Activated CD4-positive, alpha-beta T cell treated with anti-CD3 and anti-CD28 coated beads for 1 hour (primary cell): ENCODE measurements around the gene SLC19A1.
A peak's percentile ranks its signal among the peaks of the same experiment; 100 is the strongest.

ENCODE experiments used
- DNase-seq: peaks from one replicate; pipeline ENCODE4 v3.0.0-alpha.2; 2020

Gene SLC19A1

GRCh38 chr21:45542242-45542666 lies at the start of gene SLC19A1:
Gene SLC19A1 (minus strand): TSS chr21:45542440. CDS start chr21:45537959, 4,481 bp downstream.
- peak; percentile 59 for DNase-seq

- DNase-seq = no peak
Observed at GRCh38 chr21:45591619-45592207, 49.5 kb upstream of the SLC19A1 start.

- no peak for DNase-seq
Observed at GRCh38 chr21:45590726-45591618, 48.7 kb upstream of the SLC19A1 start.

GRCh38 chr21:45590246-45590725 lies 48.0 kb upstream of the SLC19A1 start:
- peak; percentile 73 for DNase-seq

- DNase-seq = no peak
Observed at GRCh38 chr21:45589686-45590245, 47.5 kb upstream of the SLC19A1 start.

GRCh38 chr21:45588871-45589491 lies 46.7 kb upstream of the SLC19A1 start:
- DNase-seq = no peak

- DNase-seq = no peak
Observed at GRCh38 chr21:45588086-45588825, 46.0 kb upstream of the SLC19A1 start.

- DNase-seq = no peak
Observed at GRCh38 chr21:45586289-45586858, 44.1 kb upstream of the SLC19A1 start.

GRCh38 chr21:45584786-45585185 lies 42.5 kb upstream of the SLC19A1 start:
- DNase-seq = no peak

- DNase-seq = peak; percentile 0
Observed at GRCh38 chr21:45583831-45584509, 41.7 kb upstream of the SLC19A1 start.

- peak; percentile 1 for DNase-seq
Observed at GRCh38 chr21:45582128-45582527, 39.9 kb upstream of the SLC19A1 start.

- DNase-seq = peak; percentile 4
Observed at GRCh38 chr21:45581322-45581712, 39.1 kb upstream of the SLC19A1 start.

- DNase-seq = peak; percentile 2
Observed at GRCh38 chr21:45580576-45581321, 38.5 kb upstream of the SLC19A1 start.

GRCh38 chr21:45580181-45580575 lies 37.9 kb upstream of the SLC19A1 start:
- no peak for DNase-seq

GRCh38 chr21:45579383-45580180 lies 37.3 kb upstream of the SLC19A1 start:
- DNase-seq = peak; percentile 3

GRCh38 chr21:45578811-45579381 lies 36.7 kb upstream of the SLC19A1 start:
- peak; percentile 1 for DNase-seq

GRCh38 chr21:45578176-45578801 lies 36.0 kb upstream of the SLC19A1 start:
- DNase-seq = peak; percentile 7

- no peak for DNase-seq
Observed at GRCh38 chr21:45577801-45578175, 35.5 kb upstream of the SLC19A1 start.
